Kidney (tissue), 14 donors: ENCODE measurements around the gene DCBLD2. TPM values are rescaled to one million over a fixed set of nuclear protein-coding genes. Genes with fewer than 3 reads are reported as not detected.

ENCODE experiments used
- DNase-seq, 5 donors: peaks; one replicate each; pipeline ENCODE4 v3.0.0-alpha.2; 2013 to 2020
- FAIRE-seq: peaks from 2 replicates; lab custom pipeline; 2012; peaks lifted over from hg19 to GRCh38; lab: Jason Lieb, UNC
- H3K27ac ChIP-seq, 2 donors: one replicate each; pipeline ENCODE4 v1.7.0; 2013; ENCODE audit warnings: low read depth in 2 of 2, low read length in 2 of 2, inconsistent platforms in 1 of 2
- H3K27me3 ChIP-seq: one replicate; pipeline ENCODE4 v1.7.1; 2013; ENCODE audit warnings: low read length, inconsistent platforms; ENCODE audit not compliant: control insufficient read depth, insufficient read depth
- H3K36me3 ChIP-seq, 3 donors: one replicate each; pipeline versions ENCODE4 v1.7.0 to v1.7.1; 2013; ENCODE audit warnings: low read length in 3 of 3, control low read depth in 1 of 3, inconsistent platforms in 1 of 3; ENCODE audit not compliant: insufficient read depth in 3 of 3, control insufficient read depth in 2 of 3
- H3K4me1 ChIP-seq, 3 donors: one replicate each; pipeline versions ENCODE4 v1.7.0 to v1.7.1; 2013; ENCODE audit warnings: low read length in 3 of 3, inconsistent platforms in 1 of 3, low read depth in 1 of 3; ENCODE audit not compliant: control insufficient read depth in 2 of 3, insufficient read depth in 2 of 3
- H3K4me3 ChIP-seq, 3 donors: one replicate each; pipeline versions ENCODE4 v1.7.0 to v1.8.1; 2013; ENCODE audit warnings: low read length in 3 of 3, control low read depth in 1 of 3, inconsistent platforms in 1 of 3
- H3K9ac ChIP-seq, 3 donors: one replicate each; pipeline versions ENCODE4 v1.7.0 to v1.7.1; 2013; ENCODE audit warnings: low read length in 3 of 3, control low read depth in 1 of 3, inconsistent platforms in 1 of 3
- H3K9me3 ChIP-seq, 3 donors: one replicate each; pipeline versions ENCODE4 v1.7.0 to v1.7.1; 2013; ENCODE audit warnings: low read length in 3 of 3, control low read depth in 1 of 3, inconsistent platforms in 1 of 3; ENCODE audit not compliant: control insufficient read depth in 2 of 3, insufficient read depth in 1 of 3
- intact Hi-C: fragments of 100-400 bp; cut with DNase I; formaldehyde crosslinking; loops from one replicate; pipeline ENCODE4 v1.11.1; 2022
- polyA plus RNA-seq: library from polyadenylated mRNA; stranded (reverse); fragments of 350-450 nt; fragmentation: Illumina TruSeq; extraction: RNeasy Lipid Tissue Mini Kit (QIAGEN cat#74804); gene quantifications from one replicate; pipeline ENCODE4 v1.2.3, GENCODE V29; 2014; ENCODE audit warnings: low read depth, low replicate concordance; ENCODE audit not compliant: insufficient read depth
- total RNA-seq: library from RNA; stranded (reverse); fragmentation: NEBNext Ultra II Directional; extraction: Animal tissue kit (Norgen Biotek cat#: 25700); gene quantifications from one replicate; pipeline ENCODE4 v1.2.1, GENCODE V29; 2021
- TF ChIP-seq, protein P1 (sequence below): IDR thresholded peaks from 3 replicates; pipeline ENCODE4 v1.5.1; 2012; ENCODE audit warnings: mild to moderate bottlenecking, moderate library complexity, borderline replicate concordance; ENCODE audit not compliant: insufficient read depth; ENCODE audit errors: extremely low read depth
- donor health status: control.
- donor health status: control.
- donor health status: control.
- donor health status: control.
- donor health status: control.
- donor health status: DM: yes; HTN: yes; CAD: no.
- donor health status: Normal renal cell carcinoma (clear cell type).

Gene DCBLD2
- total and polyA plus RNA-seq, 2 donors from 2014 or later = 8.0 to 39.3 TPM

DNA sequence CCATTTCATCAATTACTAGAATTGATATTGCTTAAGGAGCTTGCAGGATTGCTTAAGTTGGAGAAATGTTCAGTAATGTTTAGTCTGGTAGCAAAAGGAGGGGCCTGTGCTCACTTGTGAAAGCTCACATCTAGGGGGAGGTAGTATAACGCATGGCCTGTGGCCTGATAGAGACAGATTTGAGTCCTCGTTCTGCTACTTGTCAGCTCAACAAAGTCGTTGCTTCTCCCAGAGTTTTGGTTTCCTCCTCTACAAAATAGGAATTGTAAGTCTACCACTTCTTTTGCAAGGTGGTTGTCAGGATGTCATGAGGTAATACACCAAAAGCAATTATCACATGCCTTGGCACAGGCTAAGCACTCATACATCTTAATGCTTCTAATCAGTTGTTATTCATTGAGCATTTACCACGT, 137.0 kb downstream of the DCBLD2 start:
- no peaks in the 10 kb centered on the region for H3K36me3 ChIP-seq
- no peak overlapping the region for H3K4me3 ChIP-seq
- no peaks in the 10 kb centered on the region for H3K9me3 ChIP-seq
- peak overlapping the region in 1 of 3 donors; percentile 14 for H3K9ac ChIP-seq
- H3K27me3 ChIP-seq = no peaks in the 10 kb centered on the region
- DNase-seq (no peak), FAIRE-seq (no peak)
- H3K27ac ChIP-seq = no peak overlapping the region
- peaks cover 0 to 16% (median 7%) of the 10 kb centered on the region in 3 donors for H3K4me1 ChIP-seq
- intact Hi-C loops = no loop called here
- TF ChIP-seq, protein P1, sequence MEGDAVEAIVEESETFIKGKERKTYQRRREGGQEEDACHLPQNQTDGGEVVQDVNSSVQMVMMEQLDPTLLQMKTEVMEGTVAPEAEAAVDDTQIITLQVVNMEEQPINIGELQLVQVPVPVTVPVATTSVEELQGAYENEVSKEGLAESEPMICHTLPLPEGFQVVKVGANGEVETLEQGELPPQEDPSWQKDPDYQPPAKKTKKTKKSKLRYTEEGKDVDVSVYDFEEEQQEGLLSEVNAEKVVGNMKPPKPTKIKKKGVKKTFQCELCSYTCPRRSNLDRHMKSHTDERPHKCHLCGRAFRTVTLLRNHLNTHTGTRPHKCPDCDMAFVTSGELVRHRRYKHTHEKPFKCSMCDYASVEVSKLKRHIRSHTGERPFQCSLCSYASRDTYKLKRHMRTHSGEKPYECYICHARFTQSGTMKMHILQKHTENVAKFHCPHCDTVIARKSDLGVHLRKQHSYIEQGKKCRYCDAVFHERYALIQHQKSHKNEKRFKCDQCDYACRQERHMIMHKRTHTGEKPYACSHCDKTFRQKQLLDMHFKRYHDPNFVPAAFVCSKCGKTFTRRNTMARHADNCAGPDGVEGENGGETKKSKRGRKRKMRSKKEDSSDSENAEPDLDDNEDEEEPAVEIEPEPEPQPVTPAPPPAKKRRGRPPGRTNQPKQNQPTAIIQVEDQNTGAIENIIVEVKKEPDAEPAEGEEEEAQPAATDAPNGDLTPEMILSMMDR = no peak

DNA sequence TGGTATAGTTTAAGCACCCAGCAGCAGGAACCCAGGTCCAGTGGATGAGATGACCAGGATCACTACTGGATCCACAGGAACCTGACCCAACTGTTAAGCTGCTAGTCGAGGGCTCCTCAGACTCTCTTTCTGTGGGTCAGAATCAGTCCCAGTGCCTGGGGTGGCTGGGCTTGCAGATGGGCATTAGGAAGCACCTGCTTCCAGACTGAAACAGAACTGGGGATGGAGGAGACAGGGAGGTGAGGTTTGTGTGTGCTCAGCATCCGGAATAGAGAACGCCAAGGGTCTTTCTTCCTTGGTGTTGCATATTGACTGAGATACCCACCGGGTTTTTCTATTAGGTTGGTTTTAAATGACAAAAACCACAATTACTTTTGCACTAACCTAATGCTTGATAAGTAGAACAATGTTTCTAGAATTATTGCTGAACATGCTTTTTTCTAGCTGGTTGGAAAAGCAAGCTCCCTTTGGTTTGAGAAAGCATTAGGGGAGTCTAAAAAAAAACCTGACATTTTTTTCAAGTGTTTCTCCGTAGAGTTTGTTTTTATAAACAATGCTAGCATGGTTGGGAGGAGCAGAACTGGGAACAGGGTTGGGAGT, 137.6 kb downstream of the DCBLD2 start:
- no peak overlapping the region for H3K4me3 ChIP-seq
- H3K27me3 ChIP-seq = no peaks in the 10 kb centered on the region
- no peak for FAIRE-seq
- no peak for DNase-seq
- no peak overlapping the region for H3K27ac ChIP-seq
- no peaks in the 10 kb centered on the region for H3K36me3 ChIP-seq
- peaks cover 0 to 12% (median 7%) of the 10 kb centered on the region in 3 donors for H3K4me1 ChIP-seq
- TF ChIP-seq, protein P1 = no peak
- H3K9me3 ChIP-seq = no peaks in the 10 kb centered on the region
- intact Hi-C loops = no loop called here
- H3K9ac ChIP-seq = peak overlapping the region in 1 of 3 donors; percentile 3

DNA sequence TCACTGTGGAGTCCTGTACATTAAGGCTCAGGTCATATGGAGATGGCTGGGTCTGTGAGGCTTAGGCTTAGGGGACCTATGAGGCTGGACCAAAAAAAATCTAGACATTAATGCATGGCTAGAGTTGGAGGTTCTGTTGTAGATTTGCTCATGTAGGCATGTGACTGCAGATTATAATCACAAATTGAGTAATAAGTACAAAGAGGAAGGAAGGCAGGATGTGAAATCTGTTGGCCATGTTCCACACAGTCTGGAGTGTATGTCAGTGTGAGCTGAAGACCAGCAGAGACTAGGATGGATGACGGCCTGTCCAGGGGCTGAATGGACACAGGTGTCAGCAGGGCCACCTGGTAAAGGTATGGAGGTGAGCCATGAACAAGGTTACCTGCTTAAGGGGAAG, 138.4 kb downstream of the DCBLD2 start, which contains the start of gene ST3GAL6:
ST3GAL6 (plus strand) TSS at position 265 of the 400 bp plus-strand sequence. CDS start 5,101 bp downstream, outside the sequence.
- Histone ChIP-seq H3K9ac (peak within 1 kb of the TSS in 1 of 3 donors; percentile 3), H3K27ac (peak within 1 kb of the TSS in 1 of 2 donors; percentile 42), H3K4me3 (peak within 1 kb of the TSS in 1 of 3 donors; percentile 35), H3K36me3 (no peaks in the 10 kb centered on the region), H3K9me3 (no peaks in the 10 kb centered on the region), H3K27me3 (no peaks in the 10 kb centered on the region), H3K4me1 (peaks cover 0 to 12% (median 7%) of the 10 kb centered on the region in 3 donors)
- no peak for FAIRE-seq
- intact Hi-C loops = no loop called here
- TF ChIP-seq, protein P1 = no peak
- DNase-seq = peak in 1 of 5 donors; percentile 29
